Keratinocyte (primary cell): ENCODE measurements around the gene MZT2B. TPM values are rescaled to one million over a fixed set of nuclear protein-coding genes. Genes with fewer than 3 reads are reported as not detected.
"Not testable (repeated sequence)": the region's sequence is repeated elsewhere in the genome, so short reads cannot be mapped to it uniquely, and the experiment has no call there.

Experiments
- DNase-seq: peaks from one replicate; pipeline ENCODE4 v3.0.0-alpha.2; 2011; ENCODE audit warnings: low read depth, missing footprints, low spot score
- FAIRE-seq: peaks from 2 replicates; lab custom pipeline; 2011; peaks lifted over from hg19 to GRCh38; lab: Jason Lieb, UNC
- H2AFZ ChIP-seq: 2 replicates; pipeline ENCODE4 v1.6.0; 2012; ENCODE audit warnings: low read length, control low read depth, inconsistent platforms; ENCODE audit not compliant: control insufficient read depth
- H3K27ac ChIP-seq: 2 replicates; pipeline ENCODE4 v1.5.1; 2011; ENCODE audit warnings: low read length; ENCODE audit not compliant: control insufficient read depth, insufficient read depth
- H3K27me3 ChIP-seq: 3 replicates; pipeline ENCODE4 v1.6.0; 2011; ENCODE audit warnings: low read length; ENCODE audit not compliant: control insufficient read depth, insufficient read depth; ENCODE audit errors: extremely low read depth
- H3K36me3 ChIP-seq, 2 experiments: 2 replicates in 1 of 2; 3 replicates in 1 of 2; pipeline ENCODE4 v1.5.1; 2011; ENCODE audit warnings: low read length in 2 of 2, mild to moderate bottlenecking in 1 of 2; ENCODE audit not compliant: control insufficient read depth in 2 of 2, insufficient read depth in 2 of 2; ENCODE audit errors: extremely low read depth in 1 of 2
- H3K4me1 ChIP-seq: 3 replicates; pipeline ENCODE4 v1.5.1; 2011; ENCODE audit warnings: low read length; ENCODE audit not compliant: control insufficient read depth, insufficient read depth; ENCODE audit errors: extremely low read depth
- H3K4me2 ChIP-seq: 3 replicates; pipeline ENCODE4 v1.6.0; 2011; ENCODE audit warnings: low read depth, low read length; ENCODE audit not compliant: control insufficient read depth, insufficient read depth; ENCODE audit errors: extremely low read depth
- H3K4me3 ChIP-seq, 3 experiments: fragments of 200-600 bp in 1 of 3; sonication (generic) in 1 of 3; 2 replicates in 2 of 3; 3 replicates in 1 of 3; pipeline ENCODE4 v1.5.1; 2011 to 2016; ENCODE audit warnings: low read length in 3 of 3, mild to moderate bottlenecking in 3 of 3, control low read depth in 2 of 3, inconsistent platforms in 1 of 3, low read depth in 1 of 3, mixed read lengths in 1 of 3, mixed run types in 1 of 3, moderate library complexity in 1 of 3; ENCODE audit not compliant: control insufficient read depth in 2 of 3, insufficient read depth in 2 of 3; ENCODE audit errors: extremely low read depth in 1 of 3
- H3K79me2 ChIP-seq: 2 replicates; pipeline ENCODE4 v1.6.0; 2012; ENCODE audit warnings: low read length; ENCODE audit not compliant: control insufficient read depth, insufficient read depth
- H3K9ac ChIP-seq: 3 replicates; pipeline ENCODE4 v1.6.0; 2011; ENCODE audit warnings: low read length; ENCODE audit not compliant: control insufficient read depth, insufficient read depth; ENCODE audit errors: extremely low read depth
- H3K9me1 ChIP-seq: 3 replicates; pipeline ENCODE4 v1.6.0; 2011; ENCODE audit warnings: low read length; ENCODE audit not compliant: control insufficient read depth, insufficient read depth; ENCODE audit errors: extremely low read depth
- H3K9me3 ChIP-seq: 2 replicates; pipeline ENCODE4 v1.5.1; 2012; ENCODE audit warnings: low read depth, low read length; ENCODE audit not compliant: control insufficient read depth
- H4K20me1 ChIP-seq: 3 replicates; pipeline ENCODE4 v1.6.0; 2011; ENCODE audit warnings: low read length; ENCODE audit not compliant: control insufficient read depth, insufficient read depth; ENCODE audit errors: extremely low read depth
- CTCF ChIP-seq, 3 experiments: IDR thresholded peaks in 1 of 3; conservative IDR thresholded peaks in 1 of 3; optimal IDR thresholded peaks in 1 of 3; 2 replicates in 2 of 3; 3 replicates in 1 of 3; pipeline versions ENCODE3 to v1.5.1; 2011; ENCODE audit warnings: low read length in 3 of 3, mild to moderate bottlenecking in 3 of 3, moderate library complexity in 2 of 3, control low read depth in 1 of 3, inconsistent platforms in 1 of 3; ENCODE audit not compliant: insufficient read depth in 2 of 3; ENCODE audit errors: extremely low read depth in 1 of 3
- EZH2 ChIP-seq: IDR thresholded peaks from one replicate; pipeline ENCODE4 v1.6.1; 2012; ENCODE audit warnings: inconsistent platforms, mild to moderate bottlenecking, low read length, moderate library complexity
- dilution Hi-C: fragments of 300-500 bp; cut with MboI; formaldehyde crosslinking; loops from one replicate; pipeline ENCODE4 v1.7.0; 2020; ENCODE audit warnings: low sequenced_read_pairs; ENCODE audit not compliant: extremely low pct_ligation_motif_present
- polyA plus RNA-seq, 5 experiments: library from polyadenylated mRNA; depleted of rRNA in 3 of 5; stranded (reverse) in 3 of 5; stranded (forward) in 1 of 5; unstranded in 1 of 5; fragments of >200 nt; gene quantifications; 1 replicate in 1 of 5; 2 replicates in 3 of 5; 3 replicates in 1 of 5; pipeline versions ENCODE4 v1.2.1 to v1.2.3, GENCODE V29; 2011 to 2012; ENCODE audit warnings: missing spikeins in 2 of 5, low read depth in 1 of 5, low replicate concordance in 1 of 5

Gene MZT2B
- polyA plus RNA-seq, 1 donor (not counting 4 experiments of a cell fraction or from before 2014, with no cell fraction given) = 133 TPM

- FAIRE-seq, DNase-seq, H3K79me2 ChIP-seq, H3K9me3 ChIP-seq, H3K36me3 ChIP-seq, H3K4me2 ChIP-seq, H4K20me1 ChIP-seq, H3K9me1 ChIP-seq, H3K27ac ChIP-seq, H3K27me3 ChIP-seq, H3K9ac ChIP-seq, dilution Hi-C loops, H3K4me1 ChIP-seq: not testable (repeated sequence)
- H2AFZ ChIP-seq = peak within 1 kb of the TSS; percentile 77
- peak within 1 kb of the TSS in 1 of 3 experiments; percentile 5 for H3K4me3 ChIP-seq
Measured at GRCh38 chr2:130145006-130145414, 37.1 kb upstream of the MZT2B start, which contains the start of gene CCDC74B. TSS of gene CCDC74B (minus strand) at chr2:130145112. CDS start at chr2:130144996, 116 bp downstream.

GRCh38 chr2:130148515-130148914, 33.5 kb upstream of the MZT2B start:
- H3K9me3 ChIP-seq, H3K36me3 ChIP-seq, H3K79me2 ChIP-seq, dilution Hi-C loops, H3K27ac ChIP-seq, DNase-seq, H3K4me3 ChIP-seq, FAIRE-seq, H3K27me3 ChIP-seq, H3K4me2 ChIP-seq, H3K9me1 ChIP-seq, H4K20me1 ChIP-seq, H3K4me1 ChIP-seq, H2AFZ ChIP-seq, H3K9ac ChIP-seq: not testable (repeated sequence)

- dilution Hi-C loops = no loop called here
- H3K9me3 ChIP-seq = no peaks in the 10 kb centered on the region
- TF ChIP-seq EZH2 = no peak
- no peak for TF ChIP-seq CTCF (optimal IDR thresholded peaks at IDR 0.05 in 1 of 3, IDR thresholded peaks at IDR 0.05 in 1 of 3, conservative IDR thresholded peaks at IDR 0.05 in 1 of 3; ENCODE audit: extremely low read depth in 1 of 3, insufficient read depth in 2 of 3, low read length in 3 of 3)
- no peaks in the 10 kb centered on the region for H3K4me1 ChIP-seq
- no peak overlapping the region for H3K4me3 ChIP-seq
- no peak for FAIRE-seq
- no peaks in the 10 kb centered on the region for H4K20me1 ChIP-seq
- H3K9me1 ChIP-seq = no peaks in the 10 kb centered on the region
- H3K27me3 ChIP-seq = no peaks in the 10 kb centered on the region
- H3K4me2 ChIP-seq = no peak overlapping the region
- peaks cover 0 to 8% of the 10 kb centered on the region in 2 experiments for H3K36me3 ChIP-seq
- no peak overlapping the region for H3K27ac ChIP-seq
- no peaks in the 10 kb centered on the region for H3K79me2 ChIP-seq
- H2AFZ ChIP-seq = no peak overlapping the region
- no peak overlapping the region for H3K9ac ChIP-seq
- DNase-seq = no peak
Measured at GRCh38 chr2:130150181-130151144, 31.6 kb upstream of the MZT2B start.

GRCh38 chr2:130151145-130151512, 30.9 kb upstream of the MZT2B start:
- H2AFZ ChIP-seq, FAIRE-seq, H3K4me2 ChIP-seq, H3K4me3 ChIP-seq, dilution Hi-C loops, DNase-seq, H4K20me1 ChIP-seq, H3K9me3 ChIP-seq, H3K9ac ChIP-seq, H3K27ac ChIP-seq, H3K4me1 ChIP-seq, H3K36me3 ChIP-seq, H3K9me1 ChIP-seq, H3K27me3 ChIP-seq, H3K79me2 ChIP-seq: not testable (repeated sequence)
